Right lobe of liver (tissue), 6 donors: ENCODE data around the gene TP53TG3B. TPM values are rescaled to one million over a fixed set of nuclear protein-coding genes. Genes with fewer than 3 reads are reported as not detected.
"Not testable (repeated sequence)": the region's sequence is repeated elsewhere in the genome, so short reads cannot be mapped to it uniquely, and the experiment has no call there.

Experiments used
- ATAC-seq, 4 donors: fragments of 200-7000 bp; cut with Tn5 transposase; one replicate each; pipeline ENCODE4 v1.9.1; 2020; ENCODE audit warnings: mild to moderate bottlenecking in 4 of 4, moderate library complexity in 4 of 4
- DNase-seq, 3 donors: peaks; one replicate each; pipeline ENCODE4 v3.0.0-alpha.2; 2020
- H3K27ac ChIP-seq, 3 donors: fragments of 200-600 bp; one replicate each; pipeline ENCODE4 v1.8.0; 2022
- H3K27me3 ChIP-seq, 2 donors: fragments of 200-600 bp; one replicate each; pipeline ENCODE4 v1.8.0; 2022
- H3K36me3 ChIP-seq, 4 donors: fragments of 200-600 bp; sonication (generic) in 1 of 4; one replicate each; pipeline versions ENCODE4 v1.5.1 to v1.8.0; 2017 to 2022; ENCODE audit warnings: control low read depth in 1 of 4
- H3K4me1 ChIP-seq, 4 donors: fragments of 200-600 bp; sonication (generic) in 1 of 4; one replicate each; pipeline versions ENCODE4 v1.5.1 to v1.8.0; 2017 to 2022; ENCODE audit warnings: control low read depth in 1 of 4
- H3K4me3 ChIP-seq, 3 donors: fragments of 200-600 bp; one replicate each; pipeline ENCODE4 v1.8.0; 2022
- H3K9me3 ChIP-seq, 4 donors: fragments of 200-600 bp; sonication (generic) in 1 of 4; one replicate each; pipeline versions ENCODE4 v1.5.1 to v1.8.0; 2017 to 2022; ENCODE audit warnings: control low read depth in 1 of 4
- WGBS: methylation state at CpG from one replicate; pipeline ENCODE4 v1.1.6; 2018; ENCODE audit warnings: low coverage, low lambda C conversion rate; ENCODE audit not compliant: insufficient coverage; ENCODE audit errors: missing lambda C conversion rate; 5-methylcytosine and 5-hydroxymethylcytosine counted together
- intact Hi-C, 2 donors: fragments of 100-400 bp; cut with DNase I; formaldehyde crosslinking; loops; one replicate each; pipeline versions ENCODE4 v1.11.2 to v1.14.1; 2022
- long read RNA-seq: library from polyadenylated mRNA; unstranded; transcript quantifications from one replicate; pipeline ENCODE4 v2.0.0, GENCODE V29; 2019
- small RNA-seq, 2 experiments: library from RNA; depleted of rRNA; stranded (forward); fragments of <200 nt; gene quantifications; one replicate each; pipeline ENCODE3, GENCODE V24; 2016
- total RNA-seq, 6 experiments: library from RNA; depleted of rRNA in 2 of 6; stranded (reverse); fragments of >200 nt in 2 of 6; fragmentation: NEBNext Ultra II Directional in 3 of 6; extraction: Animal tissue kit (Norgen Biotek cat#: 25700) in 3 of 6; gene quantifications; one replicate each; pipeline versions ENCODE4 v1.1.0 to v1.2.4, GENCODE V29; 2016 to 2023
- donor health status: DM: no; HTN: yes; CAD: no.
- donor health status: DM: no; HTN: no; CAD: no.
- donor health status: DM: no; HTN: no; CAD: no.
- donor health status: DM: no; HTN: yes; CAD: no.
- donor health status: DM: no; HTN: yes; CAD: no.

Gene TP53TG3B
- total RNA-seq: not detected
- long read RNA-seq: 0 reads

GRCh38 chr16:33360541-33360940 lies at the start of gene TP53TG3B:
TSS of gene TP53TG3B (plus strand) at chr16:33360841. CDS start at chr16:33360909, 68 bp downstream.
- H3K4me3 ChIP-seq, H3K27ac ChIP-seq, DNase-seq, ATAC-seq, H3K4me1 ChIP-seq, intact Hi-C loops, H3K36me3 ChIP-seq, H3K9me3 ChIP-seq, H3K27me3 ChIP-seq: not testable (repeated sequence)
- WGBS: no CpG with 5 or more reads among the region's 25 CpGs

- H3K9me3 ChIP-seq, intact Hi-C loops, H3K27me3 ChIP-seq, DNase-seq, ATAC-seq, H3K4me3 ChIP-seq, H3K27ac ChIP-seq, H3K36me3 ChIP-seq, H3K4me1 ChIP-seq: not testable (repeated sequence)
- 44% methylated on average over 4 of the region's 4 CpGs for WGBS
Measured at GRCh38 chr16:33336226-33337012, 24.2 kb upstream of the TP53TG3B start.

GRCh38 chr16:33337627-33338542 lies 22.8 kb upstream of the TP53TG3B start:
- H3K4me1 ChIP-seq, H3K27me3 ChIP-seq, intact Hi-C loops, DNase-seq, ATAC-seq, H3K36me3 ChIP-seq, H3K27ac ChIP-seq, H3K9me3 ChIP-seq, H3K4me3 ChIP-seq: not testable (repeated sequence)
- 62% methylated on average over 5 of the region's 5 CpGs for WGBS

- 20% methylated on average over 2 of the region's 2 CpGs for WGBS
- H3K36me3 ChIP-seq, H3K4me1 ChIP-seq, H3K27ac ChIP-seq, intact Hi-C loops, H3K27me3 ChIP-seq, DNase-seq, ATAC-seq, H3K9me3 ChIP-seq, H3K4me3 ChIP-seq: not testable (repeated sequence)
Measured at GRCh38 chr16:33338543-33338951, 22.1 kb upstream of the TP53TG3B start.

- H3K4me3 ChIP-seq, H3K9me3 ChIP-seq, H3K27ac ChIP-seq, intact Hi-C loops, H3K36me3 ChIP-seq, DNase-seq, H3K27me3 ChIP-seq, H3K4me1 ChIP-seq: not testable (repeated sequence)
- 66% methylated on average over 3 of the region's 4 CpGs for WGBS
- peak; percentile 19 to 90 (median 44) for ATAC-seq
Measured at GRCh38 chr16:33339093-33340061, 21.3 kb upstream of the TP53TG3B start.

Small RNA genes lying within 50 kb of the gene (small RNA-seq; reads per million reads assigned to genes)
- gene AC141257.3 (0 reads per million in 2 experiments), gene AC141257.4 (0 reads per million in 2 experiments)

Other genes starting within 250 kb of the TP53TG3B start
- not detected for gene TP53TG3C, start 166.6 kb upstream of the TP53TG3B start, total RNA-seq
- not detected for gene TP53TG3E, start 56.5 kb upstream of the TP53TG3B start, total RNA-seq
- gene TP53TG3F, start 98.8 kb downstream of the TP53TG3B start, total RNA-seq: not detected